CD4-positive, alpha-beta T cell treated with Interleukin-4 for 1 hour (primary cell): ENCODE results near the gene DCLK1.
"Not testable (repeated sequence)": the region's sequence is repeated elsewhere in the genome, so short reads cannot be mapped to it uniquely, and the experiment has no call there.

Experiments used
- DNase-seq, 2 donors: peaks; one replicate each; pipeline ENCODE4 v3.0.0-alpha.2; 2020 to 2022

The DCLK1 gene

DNA sequence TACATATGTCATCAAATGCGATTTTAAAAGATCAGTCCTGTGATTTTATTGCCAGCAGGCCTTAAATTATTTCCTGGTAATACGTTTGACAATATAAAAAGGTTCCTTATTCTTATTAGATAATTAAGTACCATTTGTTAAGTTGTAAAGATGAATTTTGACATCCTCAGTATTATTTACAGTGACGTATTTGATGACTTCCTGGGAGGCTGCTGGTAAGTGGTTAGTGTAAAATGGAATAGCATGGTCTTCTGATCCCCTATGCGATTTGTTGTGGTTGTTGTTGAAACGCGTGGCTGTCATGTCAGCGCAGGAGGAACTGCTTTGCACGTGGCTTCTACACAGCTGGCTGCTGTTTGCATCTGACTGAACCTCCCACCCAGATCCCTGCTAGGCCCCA is 99.7 kb downstream of the DCLK1 start:
- DNase-seq, result no peak

GRCh38 chr13:36030670-36031331 is 100.4 kb downstream of the DCLK1 start:
- DNase-seq, result no peak

DNA sequence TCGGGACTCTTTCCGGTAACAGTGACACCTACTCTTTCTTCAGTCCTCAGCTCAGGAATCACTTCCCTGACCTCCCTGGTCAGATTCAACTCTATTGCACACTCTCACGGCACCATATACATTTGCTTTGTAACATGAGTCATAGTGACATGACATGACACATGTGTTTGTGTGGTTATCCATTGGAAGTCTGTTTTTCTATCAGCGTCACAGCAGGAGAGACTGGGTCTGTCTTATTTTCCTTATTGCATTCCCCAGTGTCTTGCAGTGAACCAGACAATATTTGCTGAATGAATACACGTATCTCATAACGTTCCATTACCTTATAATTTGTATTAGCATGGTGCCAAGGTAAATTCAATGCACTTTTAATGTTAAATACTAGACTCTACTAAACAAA is 102.0 kb downstream of the DCLK1 start:
- DNase-seq, result no peak

DNA sequence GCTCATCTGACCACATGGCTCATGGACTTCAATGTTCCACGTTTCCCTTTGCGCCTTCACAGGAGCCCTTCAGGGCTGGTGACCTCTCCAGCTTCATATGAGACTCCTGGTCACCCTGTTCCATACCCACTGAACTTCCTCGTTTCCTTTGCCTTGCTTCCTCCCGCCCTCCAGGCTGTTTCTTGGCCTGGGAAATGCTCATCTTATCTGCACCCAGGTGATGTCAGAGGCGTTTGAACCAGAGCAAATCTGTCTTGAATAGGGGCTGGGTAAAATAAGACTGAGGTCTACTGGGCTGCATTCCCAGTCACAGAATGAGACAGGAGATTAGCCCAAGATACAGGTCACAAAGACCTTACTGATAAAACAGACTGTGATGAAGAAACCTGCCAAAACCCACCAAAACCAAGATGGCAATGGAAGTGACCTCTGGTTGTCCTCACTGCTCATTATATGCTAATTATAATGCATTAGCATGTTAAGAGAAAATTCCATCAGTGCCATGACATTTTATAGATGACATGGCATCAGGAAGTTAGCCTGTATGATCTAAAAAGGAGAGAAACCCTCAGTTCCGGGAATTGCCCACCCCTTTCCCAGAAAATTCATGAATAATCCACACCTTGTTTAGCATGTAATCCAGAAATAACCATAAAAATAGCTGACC is 102.7 kb downstream of the DCLK1 start:
- DNase-seq, result no peak

- DNase-seq, result no peak
These were observed 104.7 kb downstream of the DCLK1 start for GRCh38 chr13:36026531-36026930.

DNA sequence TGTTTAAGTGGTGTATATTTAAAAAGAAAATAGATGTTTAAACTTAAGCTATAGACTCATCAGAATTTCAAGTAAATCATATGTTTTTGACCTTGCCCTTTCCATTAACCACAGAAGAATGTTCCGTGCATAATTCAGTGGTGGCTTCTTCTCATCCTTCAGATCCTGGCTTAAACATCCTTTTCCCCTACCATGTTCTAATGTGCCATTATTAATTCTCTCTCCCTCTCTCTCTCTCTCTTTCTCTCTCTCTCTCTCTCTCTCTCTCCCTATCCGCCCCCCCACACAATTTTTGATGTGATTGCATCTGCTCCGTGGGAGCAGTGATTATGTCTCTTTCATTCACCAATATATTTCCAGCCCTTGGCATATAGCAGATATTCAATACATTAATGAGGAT is 116.4 kb downstream of the DCLK1 start:
- DNase-seq, result no peak

- no peak for DNase-seq
These were observed 124.1 kb downstream of the DCLK1 start for GRCh38 chr13:36006894-36007675.

GRCh38 chr13:36006347-36006746 is 124.8 kb downstream of the DCLK1 start:
- no peak for DNase-seq

GRCh38 chr13:36001561-36001960 is 129.6 kb downstream of the DCLK1 start:
- DNase-seq, result no peak

DNA sequence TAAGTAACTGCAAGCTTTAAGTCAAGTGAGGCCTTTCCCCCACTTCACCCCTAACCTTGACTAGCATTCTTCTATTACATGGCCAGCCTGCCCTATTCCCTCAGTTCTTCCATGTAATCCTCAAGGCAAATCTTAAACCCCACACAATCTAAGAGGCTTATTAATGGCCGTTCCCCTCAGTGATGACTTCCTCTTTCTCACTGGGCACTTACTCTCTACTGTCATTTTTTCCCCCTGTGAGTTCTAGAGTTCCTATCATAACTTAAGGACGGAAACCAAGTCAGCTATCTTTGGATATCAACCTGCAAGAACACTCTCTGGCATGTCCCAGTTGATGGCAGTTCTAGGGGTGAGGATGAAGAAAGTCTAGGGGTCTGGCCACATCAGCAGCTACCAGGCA is 131.2 kb downstream of the DCLK1 start:
- DNase-seq, result no peak

GRCh38 chr13:35996360-35996759 is 134.8 kb downstream of the DCLK1 start:
- DNase-seq, result no peak

DNA sequence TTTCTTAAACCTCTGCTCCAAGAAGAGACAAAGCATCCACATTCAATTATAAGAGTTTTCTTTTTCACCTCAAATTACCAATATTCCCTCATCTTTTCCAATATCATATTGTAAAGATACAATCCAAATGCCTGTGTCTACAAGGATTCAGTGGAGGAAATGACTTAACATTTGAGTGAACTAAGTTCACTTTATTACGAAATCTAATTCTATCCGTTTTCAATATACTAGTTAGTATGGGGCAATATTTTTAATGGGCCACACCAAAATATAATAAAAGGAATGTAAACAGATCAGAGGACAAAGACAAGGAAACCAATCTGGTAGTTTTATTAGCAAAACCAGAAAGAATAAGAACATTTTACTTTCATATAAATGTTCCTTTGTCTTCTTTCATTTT is 136.0 kb downstream of the DCLK1 start:
- no peak for DNase-seq

GRCh38 chr13:35994131-35994966 is 136.8 kb downstream of the DCLK1 start:
- no peak for DNase-seq

GRCh38 chr13:35993686-35994085 is 137.5 kb downstream of the DCLK1 start:
- DNase-seq, result no peak

- no peak for DNase-seq
These were observed 138.2 kb downstream of the DCLK1 start for GRCh38 chr13:35992964-35993363.

GRCh38 chr13:35990196-35990595 is 141.0 kb downstream of the DCLK1 start:
- no peak for DNase-seq

- DNase-seq, result no peak
These were observed 142.5 kb downstream of the DCLK1 start for GRCh38 chr13:35988648-35989081.

DNA sequence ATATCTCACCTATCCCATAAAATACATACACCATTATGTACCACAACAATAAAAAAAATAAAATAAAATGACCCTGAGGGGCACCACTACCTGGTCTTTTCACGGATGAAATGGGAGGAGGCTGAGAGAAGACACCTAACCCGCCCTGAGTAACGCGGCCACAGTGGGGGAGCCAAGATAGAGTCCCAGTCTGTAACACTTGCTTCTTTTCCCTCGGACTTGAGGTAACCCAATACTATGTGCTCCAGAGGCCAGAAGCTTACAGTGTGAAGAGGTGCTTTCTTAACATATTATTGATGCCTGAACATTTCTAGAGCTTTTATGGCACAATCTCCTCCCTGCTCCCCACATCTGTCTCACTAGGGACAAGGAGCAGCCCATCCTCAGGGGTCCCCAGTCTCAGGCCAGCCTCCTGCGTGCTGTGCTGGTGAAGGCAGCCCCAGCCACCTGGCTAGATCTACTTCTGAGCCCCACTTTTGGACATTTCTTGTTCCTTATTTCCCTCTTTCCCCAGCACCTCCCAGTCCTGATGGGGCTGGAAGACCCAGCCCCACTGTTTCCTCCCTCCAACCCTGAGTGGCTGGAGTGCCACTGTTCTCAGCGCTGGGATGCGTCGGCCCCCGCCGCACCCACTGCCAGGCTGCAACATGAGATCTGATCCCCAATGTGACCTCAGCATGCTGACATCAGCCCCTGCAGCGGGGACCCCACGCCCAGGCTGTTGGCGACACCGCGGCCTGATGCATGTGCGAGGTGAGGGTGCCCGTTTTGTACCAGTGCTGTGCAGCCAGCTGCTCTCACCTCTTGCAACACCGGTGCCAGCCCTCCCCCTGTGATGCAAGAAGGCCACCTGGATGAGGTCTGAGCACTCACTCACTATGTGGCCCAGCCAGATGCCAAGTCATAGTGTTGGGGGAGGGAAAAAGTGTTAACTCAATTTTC is 143.3 kb downstream of the DCLK1 start:
- DNase-seq, result no peak

DNA sequence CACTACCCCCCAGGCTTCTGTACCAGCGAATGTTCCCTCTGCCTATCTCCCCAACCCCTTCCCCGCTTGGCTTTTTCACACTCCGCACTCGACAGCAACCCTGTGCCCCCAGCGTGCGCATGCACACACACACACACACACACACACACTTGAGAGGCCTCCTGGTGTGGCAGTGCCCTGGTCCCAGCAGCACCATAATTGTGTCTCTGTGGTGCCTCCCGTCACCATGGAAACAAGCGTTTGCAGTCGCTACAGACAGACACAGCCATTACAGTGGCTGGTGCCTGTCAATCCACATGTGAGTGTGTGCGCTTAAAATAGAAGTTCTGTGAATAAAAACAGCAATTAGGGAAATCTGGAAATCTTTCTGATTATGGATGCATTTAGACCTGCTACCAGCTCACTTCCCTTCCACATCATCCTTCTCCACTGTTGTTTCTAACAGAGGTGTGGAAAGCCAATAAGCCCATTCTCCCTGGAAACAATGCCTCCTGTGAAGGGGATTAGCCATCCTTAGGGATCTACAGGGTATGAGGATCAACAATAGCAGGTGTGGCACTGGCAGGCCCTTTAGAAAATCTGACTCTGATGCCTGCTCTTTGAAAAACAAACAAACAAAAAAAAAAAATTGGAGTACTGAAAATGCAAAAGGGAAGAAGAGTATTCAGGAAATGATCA is 146.3 kb downstream of the DCLK1 start:
- no peak for DNase-seq

GRCh38 chr13:35984287-35984686 is 146.9 kb downstream of the DCLK1 start:
- no peak for DNase-seq

- DNase-seq, result not testable (repeated sequence)
These were observed 147.5 kb downstream of the DCLK1 start for GRCh38 chr13:35983703-35984102.
